DMS79 treated with DMSO at 0.1 percent for 48 hours (cell line): ENCODE results near the gene PPM1F.
A peak's percentile ranks its signal among the peaks of the same experiment; 100 is the strongest.

Source experiments
- DNase-seq: peaks from one replicate; lab custom pipeline; 2025; lab: John Stamatoyannopoulos, UW

PPM1F gene, protein sequence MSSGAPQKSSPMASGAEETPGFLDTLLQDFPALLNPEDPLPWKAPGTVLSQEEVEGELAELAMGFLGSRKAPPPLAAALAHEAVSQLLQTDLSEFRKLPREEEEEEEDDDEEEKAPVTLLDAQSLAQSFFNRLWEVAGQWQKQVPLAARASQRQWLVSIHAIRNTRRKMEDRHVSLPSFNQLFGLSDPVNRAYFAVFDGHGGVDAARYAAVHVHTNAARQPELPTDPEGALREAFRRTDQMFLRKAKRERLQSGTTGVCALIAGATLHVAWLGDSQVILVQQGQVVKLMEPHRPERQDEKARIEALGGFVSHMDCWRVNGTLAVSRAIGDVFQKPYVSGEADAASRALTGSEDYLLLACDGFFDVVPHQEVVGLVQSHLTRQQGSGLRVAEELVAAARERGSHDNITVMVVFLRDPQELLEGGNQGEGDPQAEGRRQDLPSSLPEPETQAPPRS

DNA sequence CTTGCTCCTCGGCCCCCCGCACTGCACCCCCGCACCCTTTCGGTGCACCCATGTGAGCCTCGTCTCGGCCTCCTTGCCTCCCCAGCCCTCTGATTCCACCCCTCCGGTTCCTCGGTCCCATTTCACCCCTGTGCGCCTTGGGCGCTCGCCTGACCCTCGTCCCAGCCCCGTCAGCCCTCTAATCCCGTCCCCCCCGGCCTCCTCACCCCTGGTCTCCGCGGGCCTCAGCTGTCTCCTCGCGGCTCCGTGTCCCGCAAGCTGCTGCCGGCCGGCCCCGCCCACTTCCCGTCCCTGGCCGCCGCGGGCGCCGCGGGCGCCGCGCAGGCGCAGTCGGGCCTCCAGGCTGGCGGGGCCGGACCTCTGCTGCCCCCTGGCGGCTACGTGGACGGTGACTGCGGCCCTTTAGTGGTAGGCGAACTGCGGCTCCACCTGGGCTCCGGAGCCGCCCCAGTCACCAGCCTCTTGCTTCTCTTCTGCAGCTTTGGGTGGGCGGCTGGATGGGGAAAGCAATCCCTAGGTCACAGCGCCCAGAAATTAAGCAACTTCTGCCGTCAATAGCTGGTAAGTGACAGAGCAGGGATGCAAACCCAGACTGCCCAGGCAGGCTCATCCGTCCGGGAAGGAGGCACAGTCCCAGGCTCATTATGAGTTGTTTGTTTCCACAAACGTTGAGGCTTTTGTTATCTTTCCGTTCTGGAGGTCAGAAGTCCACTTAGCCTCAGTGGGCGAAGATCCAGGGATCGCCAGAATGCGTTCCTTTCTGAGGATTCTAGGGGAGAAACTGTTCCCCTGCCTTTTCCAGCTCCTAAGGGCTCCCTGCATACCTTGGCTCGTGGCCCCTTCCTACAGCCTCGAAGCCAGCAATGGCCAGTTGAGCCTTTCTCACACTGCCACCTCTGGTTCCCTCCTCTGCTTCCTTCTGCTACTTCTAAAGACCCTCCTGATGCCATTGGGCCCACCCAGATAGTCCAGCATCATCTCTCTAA, at the start of gene PPM1F:
Gene PPM1F (minus strand): TSS at position 263 of the 986 bp plus-strand sequence. CDS start 6,800 bp downstream, outside the sequence.
- peak; percentile 38 for DNase-seq

DNA sequence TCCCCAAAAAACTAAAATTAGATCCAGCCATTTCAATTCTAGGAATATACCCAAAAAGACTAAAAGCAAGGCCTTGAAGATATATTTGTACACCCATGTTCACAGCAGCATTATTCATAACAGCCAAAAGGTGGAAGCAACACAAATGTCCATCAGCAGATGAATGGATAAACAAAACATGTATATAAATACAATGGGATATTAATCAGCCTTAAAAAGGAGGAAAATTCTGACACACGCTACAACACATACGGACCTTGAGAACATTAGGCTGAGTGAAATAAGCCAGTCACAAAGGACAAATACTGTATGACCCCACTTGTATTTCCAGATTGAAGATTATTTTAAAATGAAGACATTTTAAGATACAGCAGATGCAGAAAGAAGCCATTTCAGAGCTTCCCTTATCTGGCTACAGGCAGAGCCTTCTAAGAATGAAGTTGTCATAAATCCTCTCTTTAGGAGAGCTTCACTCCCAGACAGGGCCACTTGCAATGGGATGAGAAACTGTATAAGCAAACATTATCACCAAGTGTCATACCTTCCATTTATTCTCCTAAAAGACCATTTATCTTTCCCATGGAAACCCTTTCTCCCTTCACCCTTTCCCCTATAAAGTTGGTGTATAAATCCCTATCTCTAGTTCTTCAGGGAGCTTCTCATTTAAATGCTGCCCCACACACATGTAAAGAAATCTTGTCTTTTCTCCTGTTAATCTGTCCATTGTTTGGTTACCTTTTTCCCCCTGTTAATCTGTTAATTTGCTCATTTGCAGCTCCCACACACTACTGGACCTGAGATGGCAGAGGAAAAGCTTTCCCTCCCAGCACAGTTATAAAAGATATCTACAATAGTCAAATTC, 49.2 kb upstream of the PPM1F start:
- no peak for DNase-seq

DNA sequence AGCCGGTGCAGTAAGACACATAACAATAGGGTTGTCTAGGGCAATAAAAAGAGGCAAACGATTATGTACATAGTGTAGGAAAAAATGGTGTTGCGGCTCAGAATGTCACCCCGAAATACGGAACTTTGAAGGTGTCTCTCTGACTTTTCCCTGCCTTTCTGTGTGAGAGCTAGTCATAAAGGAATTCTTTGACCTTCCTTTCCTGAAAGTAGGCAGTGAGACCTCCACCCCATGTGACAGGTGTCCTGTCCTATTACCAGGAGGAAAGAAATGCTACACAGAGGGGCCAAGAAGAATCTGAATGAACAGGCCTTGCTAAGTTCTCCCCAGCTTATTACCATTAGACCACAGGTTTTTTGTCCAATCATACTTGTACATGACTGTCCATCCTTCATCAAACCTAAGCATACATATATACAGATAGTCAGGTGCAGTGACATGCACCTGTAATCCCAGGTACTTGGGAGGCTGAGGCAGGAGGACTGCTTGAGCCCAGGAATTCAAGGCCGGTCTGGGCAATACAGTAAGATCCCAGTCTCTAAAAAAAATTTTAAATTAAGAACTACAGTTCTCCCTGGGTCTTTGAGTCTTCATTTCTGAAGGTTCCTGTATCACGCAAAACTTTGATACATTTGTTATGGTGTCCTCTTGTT, 46.1 kb upstream of the PPM1F start:
- DNase-seq: no peak

DNA sequence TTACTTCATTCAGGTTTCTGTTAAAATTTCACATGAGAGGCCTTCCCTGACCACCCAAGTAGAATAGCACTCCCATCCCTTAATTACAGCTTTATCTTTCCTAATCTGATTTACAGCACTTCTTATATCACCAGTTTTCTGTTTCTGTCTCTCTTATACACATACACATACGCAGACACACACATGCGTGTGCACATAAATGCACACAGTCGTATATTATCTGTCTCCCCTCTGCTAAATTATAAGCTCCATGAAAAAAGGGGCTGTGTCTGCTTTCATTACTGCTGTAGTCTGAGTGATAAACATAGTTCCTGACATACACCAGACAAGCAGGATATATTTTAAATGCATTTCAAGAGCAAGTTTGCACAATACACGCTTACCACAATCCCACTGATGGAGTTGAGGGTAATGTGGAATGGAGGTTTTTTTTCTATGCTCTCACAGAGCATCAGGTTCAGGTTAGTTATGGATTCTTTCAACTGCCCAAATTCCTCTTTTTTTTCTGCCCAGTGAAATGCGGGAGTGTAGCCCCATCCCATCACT, 43.6 kb upstream of the PPM1F start:
- no peak for DNase-seq

DNA sequence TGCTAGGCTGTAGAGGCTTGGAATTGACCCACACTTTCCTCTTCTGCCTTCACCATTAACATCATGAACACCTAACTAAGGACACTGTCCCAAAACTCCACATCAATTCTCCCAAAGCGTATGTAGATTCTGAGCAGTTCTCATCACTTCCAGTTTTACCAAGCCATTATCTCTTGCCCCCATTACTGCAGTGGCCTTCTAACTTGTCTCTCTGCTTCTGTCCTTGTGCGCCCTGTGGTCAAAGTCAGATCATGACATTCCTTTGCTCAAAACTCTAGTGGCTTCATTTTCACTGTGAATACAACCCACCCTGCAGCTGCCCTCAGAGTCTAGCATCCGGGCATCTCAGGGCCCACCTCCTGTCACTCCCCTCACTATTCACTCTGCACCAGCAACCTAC, 43.0 kb upstream of the PPM1F start:
- no peak for DNase-seq

DNA sequence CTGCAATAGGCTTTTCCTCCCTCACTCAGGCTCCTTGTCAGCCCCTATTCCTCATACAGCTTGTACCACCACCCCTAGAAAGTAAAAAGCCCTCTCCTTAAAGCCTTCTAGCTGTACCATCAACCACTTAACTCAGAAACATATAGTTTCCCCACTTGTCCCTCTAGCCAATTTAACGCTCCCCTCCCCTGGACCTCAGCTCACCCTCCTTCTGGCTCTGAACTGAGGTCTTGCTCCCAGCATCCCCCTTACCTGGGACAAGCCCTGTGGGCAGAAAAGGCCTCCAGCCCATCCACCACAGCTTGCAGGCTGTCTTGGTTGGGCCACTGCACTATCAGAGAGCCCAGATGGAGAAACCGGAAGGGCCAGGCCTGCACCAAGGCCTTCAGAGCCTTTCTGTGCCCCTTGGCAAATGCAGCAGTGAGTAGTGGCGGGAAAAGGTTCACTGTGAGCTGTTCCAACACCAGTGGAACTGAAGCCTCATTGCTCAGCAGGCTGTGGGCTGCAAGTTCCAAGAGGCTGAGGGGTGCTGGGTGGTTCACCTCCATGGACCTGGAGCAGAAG, 42.3 kb upstream of the PPM1F start:
- no peak for DNase-seq

DNA sequence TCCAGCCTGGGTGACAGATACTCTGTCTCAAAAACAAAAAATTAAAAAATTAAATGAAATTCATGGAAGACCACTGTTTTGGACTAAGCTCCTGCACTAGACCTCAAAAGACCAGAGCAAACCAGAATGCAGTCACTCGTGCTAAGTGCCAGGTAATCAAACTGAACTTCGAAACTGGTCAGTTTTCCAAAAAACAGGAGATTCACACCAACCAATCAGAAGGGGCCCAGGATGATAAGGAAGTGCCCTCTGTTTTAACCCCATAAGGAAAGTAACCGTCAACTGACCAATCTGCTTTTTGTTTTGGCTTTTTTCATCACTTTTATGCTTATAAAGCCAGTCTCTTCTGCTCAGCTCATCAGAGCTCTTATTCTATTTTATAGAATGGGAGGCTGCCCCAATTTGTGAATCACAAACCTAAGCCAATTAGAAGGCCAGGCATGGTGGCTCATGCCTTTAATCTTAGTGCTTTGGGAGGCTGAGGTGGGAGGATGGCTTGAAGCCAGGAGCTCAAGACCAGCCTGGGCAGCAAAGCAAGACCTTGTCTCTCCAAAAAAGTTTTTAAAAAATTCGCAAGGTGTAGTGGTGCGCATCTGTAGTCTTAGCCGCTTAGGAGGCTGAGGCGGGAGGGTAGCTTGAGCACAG, 40.1 kb upstream of the PPM1F start:
- DNase-seq: no peak

DNA sequence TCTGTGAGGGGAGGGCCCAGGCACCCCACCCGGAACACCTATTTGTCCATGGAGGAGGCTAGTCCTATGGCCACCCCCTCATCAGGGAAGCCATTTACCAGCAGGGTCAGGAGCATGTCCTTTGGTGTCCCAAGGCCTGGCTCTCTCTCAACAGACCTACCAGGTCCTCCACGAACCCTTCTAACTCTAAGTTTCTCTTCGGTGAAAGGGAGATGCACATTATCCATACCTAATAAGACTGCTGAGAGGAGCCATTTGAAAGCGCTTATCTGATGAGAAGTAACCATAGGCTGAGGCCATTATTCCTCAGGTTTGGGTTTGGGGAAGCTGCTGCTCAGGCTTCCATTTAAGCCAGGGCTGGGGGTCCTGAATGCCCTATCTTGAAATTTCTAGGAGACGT, 39.1 kb upstream of the PPM1F start:
- DNase-seq: no peak

DNA sequence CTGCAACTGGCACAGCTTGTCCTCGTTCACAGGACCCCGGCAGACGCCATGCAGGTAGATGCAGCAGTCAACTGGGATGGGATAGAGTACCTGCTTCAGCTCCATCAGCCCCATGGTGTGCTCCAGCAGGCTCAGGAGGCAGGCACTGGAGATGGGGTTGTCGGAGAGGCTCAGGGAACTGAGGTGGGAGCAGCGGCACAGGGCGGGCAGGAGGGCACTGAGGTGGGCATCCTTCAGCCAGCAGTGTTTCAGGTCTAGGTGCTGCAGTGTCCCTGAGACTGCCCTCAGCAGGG, 38.6 kb upstream of the PPM1F start:
- no peak for DNase-seq

DNA sequence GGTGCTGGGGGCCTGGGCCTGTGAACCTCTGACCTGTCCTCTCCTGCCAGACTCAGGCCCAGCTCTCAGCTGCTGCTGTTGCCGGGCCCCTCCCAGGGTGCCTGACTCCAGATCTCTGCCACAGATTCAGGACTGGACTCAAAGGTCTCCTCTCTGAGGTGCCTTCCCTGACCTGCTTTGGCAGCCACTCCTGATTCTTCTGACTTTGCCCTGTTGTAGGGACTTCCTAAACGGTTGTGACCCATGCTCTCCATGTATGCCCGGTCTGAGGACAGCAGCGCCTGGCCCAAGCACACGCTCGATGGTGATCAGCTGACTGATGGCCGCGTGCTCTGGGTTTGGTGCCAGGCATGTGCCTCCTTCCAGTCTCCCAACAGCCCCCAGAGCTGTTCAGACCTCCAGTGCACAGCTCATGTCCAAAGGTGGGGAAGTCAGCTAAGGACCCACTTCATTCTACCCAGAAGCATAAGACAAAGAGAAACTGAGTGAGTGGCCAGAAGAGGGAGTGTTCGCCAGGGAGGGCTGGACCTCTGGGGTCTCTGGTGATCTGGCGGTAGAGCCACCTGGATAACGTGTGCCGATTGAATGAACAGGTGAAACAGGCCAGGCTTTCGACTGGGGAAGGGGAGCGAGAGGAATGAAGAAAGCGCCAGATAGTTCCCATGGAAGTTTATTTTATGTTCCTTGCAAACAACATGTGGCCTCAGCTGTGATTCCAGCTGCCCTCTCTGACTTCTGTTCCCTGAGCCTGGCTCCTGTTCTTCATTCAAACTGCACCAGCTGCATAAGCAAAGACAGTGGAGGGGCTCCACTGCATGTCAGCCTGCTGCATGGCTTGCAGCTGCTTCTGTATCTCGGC, 38.0 kb upstream of the PPM1F start:
- DNase-seq: no peak

DNA sequence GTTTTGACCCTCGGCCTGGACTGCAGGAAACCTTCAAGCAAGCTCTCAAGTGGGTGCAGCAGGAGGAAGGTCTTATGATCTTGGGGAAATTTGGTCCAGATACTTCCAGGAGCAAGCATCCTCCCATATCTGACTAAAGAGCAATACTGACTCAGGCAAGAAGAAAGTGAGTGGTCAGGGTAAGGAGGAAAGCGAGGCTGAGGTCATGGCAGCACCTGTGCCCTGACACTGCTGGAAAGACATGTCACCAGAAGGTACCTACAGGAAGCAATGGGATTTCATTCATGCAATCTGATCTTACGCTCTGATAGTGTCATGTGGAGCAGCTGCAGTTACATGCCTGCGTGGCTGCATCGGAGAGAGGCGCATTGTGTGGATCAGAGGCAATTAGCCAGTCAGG, 36.4 kb upstream of the PPM1F start:
- peak; percentile 13 for DNase-seq

DNA sequence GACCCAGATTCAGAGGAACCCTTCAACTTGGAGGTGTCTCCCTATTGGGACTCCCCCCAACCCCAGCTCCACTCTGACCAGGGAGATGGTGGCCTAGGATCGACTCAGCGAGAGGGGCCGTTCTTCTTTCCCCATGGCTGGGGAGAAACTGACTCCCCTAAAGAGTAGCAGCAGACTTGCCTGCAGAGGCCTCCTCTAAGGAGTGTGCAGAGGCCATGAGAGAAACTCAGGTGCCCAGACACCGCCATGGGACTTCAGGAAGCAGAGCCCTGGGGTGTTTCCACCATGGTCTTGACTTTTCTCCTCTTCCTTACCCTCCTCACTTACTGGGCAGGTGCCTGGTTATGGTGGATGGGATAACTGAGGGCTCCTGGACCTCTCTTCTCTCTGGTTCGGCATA, 32.6 kb upstream of the PPM1F start:
- no peak for DNase-seq

DNA sequence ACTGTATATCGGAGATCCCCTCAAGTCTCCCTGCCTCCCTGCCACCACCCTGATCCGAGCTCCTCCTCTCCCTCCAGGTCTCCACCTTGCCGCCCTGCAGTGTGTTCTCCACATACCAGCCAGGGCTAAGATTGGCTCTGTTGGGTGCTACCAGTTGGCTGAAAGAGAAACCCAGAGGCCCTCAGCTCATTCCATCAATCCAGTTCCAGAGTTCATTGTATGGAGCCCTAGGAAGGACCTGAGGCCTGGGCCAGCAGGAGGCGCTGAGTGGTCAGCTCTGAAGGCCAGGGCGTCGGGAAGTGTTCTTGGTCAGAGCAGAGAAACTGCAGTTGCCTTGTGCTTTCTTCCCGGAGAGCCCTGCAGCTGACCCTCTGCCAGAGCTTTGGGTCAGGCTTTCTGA, 32.1 kb upstream of the PPM1F start:
- DNase-seq: no peak

DNA sequence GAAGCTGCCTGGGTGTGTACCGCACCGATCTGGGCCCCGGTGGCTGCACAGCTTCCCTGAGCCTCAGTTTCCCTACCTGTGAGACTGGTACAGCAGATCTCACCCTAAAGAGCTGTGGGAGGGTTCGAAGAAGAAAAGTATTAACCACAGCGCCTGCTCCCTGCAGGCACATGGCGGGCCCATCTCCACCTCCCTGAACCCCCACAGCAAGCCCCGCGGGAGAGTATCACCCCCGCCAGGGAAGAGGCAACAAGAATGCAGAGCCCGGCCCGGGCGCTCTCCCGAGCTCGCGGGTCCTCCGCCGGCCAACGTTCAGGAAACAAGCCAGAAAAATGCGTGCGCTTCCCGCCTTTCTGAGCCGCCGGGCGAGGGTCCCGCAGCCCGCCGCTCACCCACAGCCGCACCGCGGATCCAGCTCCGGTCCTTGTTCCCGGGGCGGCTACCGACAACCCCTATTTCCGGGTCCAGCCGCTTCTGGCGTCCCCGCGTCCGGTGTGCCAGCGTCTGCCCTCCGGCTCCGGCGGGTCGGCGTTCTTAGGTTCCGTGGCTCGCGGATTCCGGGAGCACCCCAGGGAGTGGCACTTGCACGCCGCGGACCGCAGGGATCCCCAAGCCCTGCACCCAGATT, 29.8 kb upstream of the PPM1F start, which contains the start of gene TOP3B:
Gene TOP3B (minus strand): TSS at position 450 of the 628 bp plus-strand sequence. CDS start 7,078 bp downstream, outside the sequence.
- peak; percentile 33 for DNase-seq

DNA sequence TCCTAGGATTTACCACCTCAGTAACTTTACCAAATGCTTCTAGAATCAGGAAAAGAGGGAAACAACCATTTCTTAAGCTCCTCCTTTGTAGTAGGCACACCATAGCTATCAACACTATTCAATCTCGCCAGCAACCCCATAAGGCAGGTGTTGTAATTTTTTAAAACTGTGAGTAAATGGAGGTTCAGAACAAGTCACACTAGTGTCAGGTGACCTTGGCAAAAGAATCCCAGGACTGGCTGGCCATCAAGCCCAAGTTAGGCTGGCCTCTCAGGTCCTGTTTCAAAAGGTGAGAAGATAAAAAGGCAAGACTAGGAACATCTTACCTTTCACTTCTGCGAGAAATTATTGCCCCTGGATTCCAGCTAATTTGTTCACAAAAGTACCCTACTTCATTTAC, 29.2 kb upstream of the PPM1F start:
- DNase-seq: no peak

DNA sequence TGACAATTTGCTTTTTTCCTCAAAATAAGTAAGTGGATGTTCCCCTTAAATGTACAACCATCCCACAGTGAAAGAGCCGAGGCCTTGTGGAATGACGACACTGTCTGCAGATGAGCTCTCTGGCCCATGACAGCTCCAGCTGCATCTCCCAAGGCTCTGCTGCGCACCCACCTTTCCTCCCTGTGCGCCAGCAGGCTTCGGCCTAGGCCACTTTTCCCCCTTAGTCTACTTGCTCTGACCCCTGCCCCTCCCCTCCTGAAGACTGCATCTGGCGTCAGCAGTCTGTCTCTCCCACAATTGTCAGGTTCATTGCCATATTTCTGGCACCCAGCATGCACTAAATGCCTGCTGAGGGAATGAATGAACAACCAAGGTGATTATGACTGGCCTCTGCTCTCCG, 27.9 kb upstream of the PPM1F start:
- DNase-seq: no peak

DNA sequence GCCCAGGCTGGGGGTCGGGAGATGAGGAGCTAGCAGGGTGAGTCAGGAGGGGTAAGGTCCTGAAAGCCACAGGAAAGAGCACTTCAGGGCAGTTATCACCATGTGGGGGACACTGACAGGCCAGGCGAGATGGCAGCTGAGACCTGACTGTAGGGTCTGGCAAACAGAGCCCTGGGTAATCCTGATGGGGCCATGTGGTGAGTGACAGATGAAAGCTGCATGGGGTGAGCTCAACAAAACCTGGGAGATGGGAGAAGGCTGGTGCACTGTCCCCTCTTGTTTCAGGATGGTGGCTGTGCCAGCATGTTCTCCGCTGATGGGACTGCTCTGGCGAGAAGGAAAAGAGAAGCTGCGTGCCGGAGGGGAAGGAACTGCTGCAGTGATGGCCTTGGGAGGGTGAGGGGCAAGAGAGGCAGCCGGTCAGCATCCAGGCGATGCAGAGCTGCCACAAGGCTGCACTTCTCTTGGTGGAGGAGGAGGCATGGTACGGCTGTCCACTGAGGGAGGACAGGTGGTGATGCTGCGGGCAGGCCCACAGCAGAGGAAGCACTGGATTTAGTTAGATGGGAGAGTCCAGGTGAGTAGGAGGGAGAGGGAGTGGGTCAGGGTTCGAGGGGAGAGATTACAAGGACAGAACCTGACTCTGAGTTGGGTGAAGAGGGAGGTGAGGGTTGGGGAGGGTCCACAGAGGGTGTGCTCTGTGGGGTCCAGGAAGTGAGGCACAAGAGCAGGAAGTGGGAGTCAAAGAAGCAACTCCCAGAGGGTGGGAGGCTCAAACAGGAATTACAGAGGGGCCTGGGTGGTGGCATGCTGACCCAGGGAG, 26.1 kb upstream of the PPM1F start:
- no peak for DNase-seq

DNA sequence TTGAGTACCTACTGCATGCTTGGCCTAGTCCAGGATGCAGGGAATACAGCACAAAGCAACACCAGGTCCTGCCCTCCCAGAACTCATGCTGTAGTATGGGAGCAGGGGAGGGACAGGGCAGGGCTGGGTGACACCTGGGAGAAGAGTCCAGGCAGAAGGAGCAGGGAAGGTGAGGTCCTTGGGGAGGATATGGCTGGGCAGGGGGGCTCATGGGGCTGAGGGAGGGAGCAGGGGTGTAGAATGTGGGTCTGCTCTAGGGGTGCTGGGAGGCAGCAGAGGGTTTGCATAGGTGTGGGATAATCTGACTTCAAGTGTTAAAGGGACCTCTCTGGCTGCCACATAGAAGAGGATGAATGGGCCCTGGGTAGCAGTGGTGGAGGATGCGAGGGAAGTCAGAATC, 25.2 kb upstream of the PPM1F start:
- no peak for DNase-seq
